GM10266 (cell line): ENCODE data around the gene PRAMEF11.

Experiments
- DNase-seq: peaks from one replicate; pipeline ENCODE4 v3.0.0; 2012; ENCODE audit errors: extremely low spot score
- TF ChIP-seq, protein P1 (sequence below): IDR thresholded peaks from 2 replicates; pipeline ENCODE4 v1.5.1; 2012; ENCODE audit warnings: mild to moderate bottlenecking, low read depth; ENCODE audit not compliant: control insufficient read depth, insufficient read depth; ENCODE audit errors: missing control alignments

The PRAMEF11 gene

DNA sequence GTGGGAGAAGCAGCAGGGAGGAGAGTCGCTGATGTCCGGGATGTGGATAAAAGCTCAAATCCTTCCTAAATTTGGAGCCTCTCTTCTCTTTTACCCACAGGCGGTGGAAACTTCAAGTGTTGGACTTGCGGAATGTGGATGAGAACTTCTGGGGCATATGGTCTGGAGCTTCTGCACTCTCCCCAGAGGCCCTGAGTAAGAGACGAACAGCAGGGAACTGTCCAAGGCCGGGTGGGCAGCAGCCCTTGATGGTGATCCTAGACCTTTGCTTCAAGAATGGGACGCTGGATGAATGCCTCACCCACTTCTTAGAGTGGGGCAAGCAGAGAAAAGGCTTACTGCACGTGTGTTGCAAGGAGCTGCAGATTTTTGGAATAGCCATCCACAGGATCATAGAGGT lies 55.8 kb downstream of the PRAMEF11 start:
- no peak for DNase-seq
- TF ChIP-seq, protein P1, sequence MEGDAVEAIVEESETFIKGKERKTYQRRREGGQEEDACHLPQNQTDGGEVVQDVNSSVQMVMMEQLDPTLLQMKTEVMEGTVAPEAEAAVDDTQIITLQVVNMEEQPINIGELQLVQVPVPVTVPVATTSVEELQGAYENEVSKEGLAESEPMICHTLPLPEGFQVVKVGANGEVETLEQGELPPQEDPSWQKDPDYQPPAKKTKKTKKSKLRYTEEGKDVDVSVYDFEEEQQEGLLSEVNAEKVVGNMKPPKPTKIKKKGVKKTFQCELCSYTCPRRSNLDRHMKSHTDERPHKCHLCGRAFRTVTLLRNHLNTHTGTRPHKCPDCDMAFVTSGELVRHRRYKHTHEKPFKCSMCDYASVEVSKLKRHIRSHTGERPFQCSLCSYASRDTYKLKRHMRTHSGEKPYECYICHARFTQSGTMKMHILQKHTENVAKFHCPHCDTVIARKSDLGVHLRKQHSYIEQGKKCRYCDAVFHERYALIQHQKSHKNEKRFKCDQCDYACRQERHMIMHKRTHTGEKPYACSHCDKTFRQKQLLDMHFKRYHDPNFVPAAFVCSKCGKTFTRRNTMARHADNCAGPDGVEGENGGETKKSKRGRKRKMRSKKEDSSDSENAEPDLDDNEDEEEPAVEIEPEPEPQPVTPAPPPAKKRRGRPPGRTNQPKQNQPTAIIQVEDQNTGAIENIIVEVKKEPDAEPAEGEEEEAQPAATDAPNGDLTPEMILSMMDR, result no peak

DNA sequence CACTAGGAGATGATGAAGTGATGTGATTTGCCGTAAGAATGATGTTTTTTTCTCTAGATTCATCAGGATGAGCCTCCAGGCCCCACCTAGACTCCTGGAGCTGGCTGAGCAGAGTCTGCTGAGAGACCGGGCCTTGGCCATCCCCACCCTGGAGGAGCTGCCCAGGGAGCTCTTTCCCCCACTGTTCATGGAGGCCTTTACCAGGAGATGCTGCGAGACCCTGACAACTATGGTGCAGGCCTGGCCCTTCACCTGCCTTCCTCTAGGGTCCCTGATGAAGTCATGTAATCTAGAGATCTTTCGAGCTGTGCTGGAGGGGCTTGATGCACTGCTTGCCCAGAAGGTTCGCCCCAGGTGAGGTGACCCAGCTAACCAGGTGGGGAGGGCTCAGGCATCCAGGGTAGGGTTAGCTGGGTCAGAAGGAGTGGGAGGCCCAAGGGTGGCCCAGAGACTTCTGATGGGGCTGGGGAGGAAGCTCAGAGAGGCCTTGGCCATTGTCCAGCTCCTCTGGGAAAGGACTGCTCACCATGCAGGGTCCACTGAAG lies 56.3 kb downstream of the PRAMEF11 start:
- DNase-seq, result no peak
- TF ChIP-seq, protein P1, result no peak
